HepG2 (cell line): ENCODE data around the gene SLC28A3.

Source experiments
- BCLAF1 ChIP-seq: fragments of 450-650 bp; IDR thresholded peaks from 2 replicates; pipeline ENCODE4 v1.6.1; 2017; ENCODE audit warnings: mild to moderate bottlenecking
- ELF3 ChIP-seq: IDR thresholded peaks from 2 replicates; pipeline ENCODE4 v1.6.1; 2016; ENCODE audit warnings: missing genetic modification reagents, missing compliant biosample characterization
- EP300 ChIP-seq, 3 experiments: sonication (generic) in 1 of 3; formaldehyde crosslinking in 1 of 3; IDR thresholded peaks; 2 replicates each; pipeline versions ENCODE4 v1.5.1 to v1.6.1; 2011 to 2020; ENCODE audit warnings: low read depth in 2 of 3, low read length in 2 of 3, borderline replicate concordance in 1 of 3, improper control_type of control experiment in 1 of 3, mild to moderate bottlenecking in 1 of 3, missing genetic modification reagents in 1 of 3, moderate library complexity in 1 of 3
- FOXJ3 ChIP-seq: sonication (generic); formaldehyde crosslinking; IDR thresholded peaks from 2 replicates; pipeline ENCODE4 v1.4.0; 2020; ENCODE audit warnings: missing genetic modification reagents, mild to moderate bottlenecking, borderline replicate concordance
- GPN1 ChIP-seq: sonication (generic); formaldehyde crosslinking; IDR thresholded peaks from 2 replicates; pipeline ENCODE4 v1.5.1; 2020; ENCODE audit warnings: missing genetic modification reagents, borderline replicate concordance
- HDAC1 ChIP-seq: sonication (generic); formaldehyde crosslinking; IDR thresholded peaks from 2 replicates; pipeline ENCODE4 v1.5.1; 2020; ENCODE audit warnings: mild to moderate bottlenecking, missing genetic modification reagents
- JUN ChIP-seq: sonication (generic); formaldehyde crosslinking; IDR thresholded peaks from 2 replicates; pipeline ENCODE4 v1.4.0; 2020; ENCODE audit warnings: mild to moderate bottlenecking, missing genetic modification reagents
- KDM3A ChIP-seq: IDR thresholded peaks from 2 replicates; pipeline ENCODE4 v1.6.1; 2018; ENCODE audit warnings: low read depth, missing compliant biosample characterization
- NFIC ChIP-seq: IDR thresholded peaks from 2 replicates; pipeline ENCODE4 v1.6.1; 2012; ENCODE audit warnings: mild to moderate bottlenecking, low read length, inconsistent platforms
- ZNF232 ChIP-seq: sonication (generic); formaldehyde crosslinking; IDR thresholded peaks from 2 replicates; pipeline ENCODE4 v1.4.0; 2020; ENCODE audit warnings: missing genetic modification reagents, borderline replicate concordance
- ZNF639 ChIP-seq: conservative IDR thresholded peaks from 2 replicates; pipeline ENCODE4 v1.6.1; 2018; ENCODE audit warnings: missing genetic modification reagents
- TF ChIP-seq, protein P1 (sequence below): sonication (generic); formaldehyde crosslinking; IDR thresholded peaks from 2 replicates; pipeline ENCODE4 v1.5.0; 2020; ENCODE audit warnings: mild to moderate bottlenecking, missing genetic modification reagents, moderate library complexity
- TF ChIP-seq, protein P2 (sequence below): sonication (generic); formaldehyde crosslinking; IDR thresholded peaks from 2 replicates; pipeline ENCODE4 v1.8.0; 2022; ENCODE audit warnings: low read depth, missing genetic modification reagents

DNA sequence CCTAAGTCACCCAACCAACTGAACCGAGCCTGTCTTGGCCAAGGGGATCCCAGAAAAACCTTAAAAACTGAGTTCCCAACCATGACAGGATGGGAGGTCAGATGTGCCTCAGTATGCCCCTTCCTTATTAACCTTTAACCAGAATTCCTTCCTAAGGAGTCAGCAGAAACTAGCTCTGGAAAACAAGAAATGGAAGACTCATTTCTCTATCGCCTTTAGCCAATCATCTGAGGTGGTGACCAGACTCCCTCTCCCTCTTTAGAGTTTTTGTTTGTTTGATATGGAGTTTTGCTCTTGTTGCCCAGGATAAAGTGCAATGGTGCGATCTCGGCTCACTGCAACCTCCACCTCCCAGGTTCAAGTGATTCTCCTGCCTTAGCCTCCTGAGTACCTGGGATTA is 37.5 kb downstream of the SLC28A3 start:
- TF ChIP-seq, protein P1, sequence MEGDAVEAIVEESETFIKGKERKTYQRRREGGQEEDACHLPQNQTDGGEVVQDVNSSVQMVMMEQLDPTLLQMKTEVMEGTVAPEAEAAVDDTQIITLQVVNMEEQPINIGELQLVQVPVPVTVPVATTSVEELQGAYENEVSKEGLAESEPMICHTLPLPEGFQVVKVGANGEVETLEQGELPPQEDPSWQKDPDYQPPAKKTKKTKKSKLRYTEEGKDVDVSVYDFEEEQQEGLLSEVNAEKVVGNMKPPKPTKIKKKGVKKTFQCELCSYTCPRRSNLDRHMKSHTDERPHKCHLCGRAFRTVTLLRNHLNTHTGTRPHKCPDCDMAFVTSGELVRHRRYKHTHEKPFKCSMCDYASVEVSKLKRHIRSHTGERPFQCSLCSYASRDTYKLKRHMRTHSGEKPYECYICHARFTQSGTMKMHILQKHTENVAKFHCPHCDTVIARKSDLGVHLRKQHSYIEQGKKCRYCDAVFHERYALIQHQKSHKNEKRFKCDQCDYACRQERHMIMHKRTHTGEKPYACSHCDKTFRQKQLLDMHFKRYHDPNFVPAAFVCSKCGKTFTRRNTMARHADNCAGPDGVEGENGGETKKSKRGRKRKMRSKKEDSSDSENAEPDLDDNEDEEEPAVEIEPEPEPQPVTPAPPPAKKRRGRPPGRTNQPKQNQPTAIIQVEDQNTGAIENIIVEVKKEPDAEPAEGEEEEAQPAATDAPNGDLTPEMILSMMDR (CRISPR knock-in tag): no peak
- TF ChIP-seq BCLAF1: no peak
- no peak for TF ChIP-seq ELF3
- TF ChIP-seq, protein P2, sequence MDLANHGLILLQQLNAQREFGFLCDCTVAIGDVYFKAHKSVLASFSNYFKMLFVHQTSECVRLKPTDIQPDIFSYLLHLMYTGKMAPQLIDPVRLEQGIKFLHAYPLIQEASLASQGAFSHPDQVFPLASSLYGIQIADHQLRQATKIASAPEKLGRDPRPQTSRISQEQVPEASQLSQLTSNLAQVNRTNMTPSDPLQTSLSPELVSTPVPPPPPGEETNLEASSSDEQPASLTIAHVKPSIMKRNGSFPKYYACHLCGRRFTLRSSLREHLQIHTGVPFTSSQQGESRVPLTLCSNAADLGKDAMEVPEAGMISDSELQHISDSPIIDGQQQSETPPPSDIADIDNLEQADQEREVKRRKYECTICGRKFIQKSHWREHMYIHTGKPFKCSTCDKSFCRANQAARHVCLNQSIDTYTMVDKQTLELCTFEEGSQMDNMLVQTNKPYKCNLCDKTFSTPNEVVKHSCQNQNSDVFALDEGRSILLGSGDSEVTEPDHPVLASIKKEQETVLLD (CRISPR knock-in tag): no peak
- TF ChIP-seq JUN: no peak
- no peak for TF ChIP-seq HDAC1 (CRISPR knock-in tag)
- TF ChIP-seq FOXJ3: no peak
- no peak for TF ChIP-seq GPN1 (CRISPR knock-in tag)
- TF ChIP-seq EP300 (IDR thresholded peaks at IDR 0.05; ENCODE audit: low read depth in 2 of 2, low read length in 2 of 2): no peak
- TF ChIP-seq EP300 (CRISPR knock-in tag; IDR thresholded peaks at IDR 0.05; ENCODE audit: borderline replicate concordance): no peak
- no peak for TF ChIP-seq ZNF232 (CRISPR knock-in tag)
- no peak for TF ChIP-seq ZNF639 (CRISPR knock-in tag)
- no peak for TF ChIP-seq NFIC
- TF ChIP-seq KDM3A (CRISPR knock-in tag): no peak
